HEK293 (cell line): ENCODE results near the gene CCM2L.

ENCODE experiments used
- CTCF ChIA-PET: fragments of 350-600 bp; formaldehyde crosslinking; extraction: SDS; loops from one replicate; lab custom pipeline; 2021; ENCODE audit warnings: antibody characterized with exemption; lab: Yijun Ruan, JAX
- POLR2A ChIA-PET: fragments of 300-600 bp; formaldehyde crosslinking; extraction: SDS; loops from one replicate; lab custom pipeline; 2020; ENCODE audit warnings: antibody characterized with exemption, inconsistent platforms; lab: Yijun Ruan, JAX
- H3K27ac ChIP-seq: fragments of 200-500 bp; sonication (Bioruptor generic); 2 replicates; pipeline ENCODE4 v1.5.1; 2014; ENCODE audit warnings: low read depth, low read length, control low read depth, inconsistent platforms; ENCODE audit errors: extremely low read depth
- H3K36me3 ChIP-seq, 2 experiments: fragments of 200-500 bp in 1 of 2; sonication (Bioruptor generic) in 1 of 2; 1 replicate in 1 of 2; 2 replicates in 1 of 2; pipeline ENCODE4 v1.5.1; 2014 to 2017; ENCODE audit warnings: inconsistent platforms in 2 of 2, low read length in 2 of 2; ENCODE audit not compliant: control insufficient read depth in 2 of 2, insufficient read depth in 1 of 2
- H3K4me1 ChIP-seq: fragments of 200-500 bp; sonication (Bioruptor generic); 2 replicates; pipeline ENCODE4 v1.5.1; 2014; ENCODE audit warnings: mild to moderate bottlenecking, low read length, inconsistent platforms; ENCODE audit not compliant: control insufficient read depth, insufficient read depth
- H3K4me3 ChIP-seq: 2 replicates; pipeline ENCODE4 v1.5.1; 2011; ENCODE audit warnings: low read depth, mild to moderate bottlenecking, control low read depth, low read length, moderate library complexity
- H3K9me3 ChIP-seq: fragments of 200-500 bp; sonication (Bioruptor generic); 2 replicates; pipeline ENCODE4 v1.5.1; 2014; ENCODE audit warnings: low read depth, low read length, inconsistent platforms; ENCODE audit not compliant: control insufficient read depth, insufficient read depth
- GLI4 ChIP-seq: fragments of 450-650 bp; formaldehyde crosslinking; IDR thresholded peaks from 2 replicates; pipeline ENCODE4 v1.5.1; 2016; ENCODE audit warnings: missing biosample characterization, missing genetic modification characterization
- IKZF3 ChIP-seq: fragments of 450-650 bp; IDR thresholded peaks from 2 replicates; pipeline ENCODE4 v1.5.0; 2018; ENCODE audit warnings: missing biosample characterization, mild to moderate bottlenecking, missing genetic modification characterization, moderate library complexity
- SCRT1 ChIP-seq: fragments of 450-650 bp; formaldehyde crosslinking; IDR thresholded peaks from 2 replicates; pipeline ENCODE4 v1.5.1; 2016; ENCODE audit warnings: missing biosample characterization, missing genetic modification characterization, borderline replicate concordance
- SCRT2 ChIP-seq: fragments of 450-650 bp; formaldehyde crosslinking; IDR thresholded peaks from 2 replicates; pipeline ENCODE4 v1.5.1; 2016; ENCODE audit warnings: missing biosample characterization, missing genetic modification characterization
- SP3 ChIP-seq: fragments of 450-650 bp; formaldehyde crosslinking; IDR thresholded peaks from 2 replicates; pipeline ENCODE4 v1.5.1; 2016; ENCODE audit warnings: missing biosample characterization, missing genetic modification characterization
- TCF7L2 ChIP-seq: IDR thresholded peaks from 2 replicates; pipeline ENCODE4 v1.6.1; 2011; ENCODE audit warnings: low read depth, mild to moderate bottlenecking, inconsistent platforms, low read length, moderate library complexity, borderline replicate concordance
- ZNF138 ChIP-seq: fragments of 450-650 bp; formaldehyde crosslinking; IDR thresholded peaks from 2 replicates; pipeline ENCODE4 v1.5.1; 2016; ENCODE audit warnings: missing biosample characterization, missing genetic modification characterization, borderline replicate concordance
- ZNF146 ChIP-seq: fragments of 450-650 bp; formaldehyde crosslinking; IDR thresholded peaks from 2 replicates; pipeline ENCODE4 v1.5.1; 2016; ENCODE audit warnings: missing biosample characterization, missing genetic modification characterization
- ZNF148 ChIP-seq: fragments of 450-650 bp; formaldehyde crosslinking; IDR thresholded peaks from 2 replicates; pipeline ENCODE4 v1.5.0; 2017; ENCODE audit warnings: missing biosample characterization, missing genetic modification characterization, borderline replicate concordance
- ZNF2 ChIP-seq: fragments of 450-650 bp; formaldehyde crosslinking; IDR thresholded peaks from 2 replicates; pipeline ENCODE4 v1.5.1; 2016; ENCODE audit warnings: missing biosample characterization, missing genetic modification characterization
- ZNF501 ChIP-seq: fragments of 450-650 bp; formaldehyde crosslinking; IDR thresholded peaks from 2 replicates; pipeline ENCODE4 v1.5.1; 2016; ENCODE audit warnings: missing biosample characterization, missing genetic modification characterization
- ZNF513 ChIP-seq: fragments of 450-650 bp; IDR thresholded peaks from 2 replicates; pipeline ENCODE4 v1.5.1; 2018; ENCODE audit warnings: missing biosample characterization, missing genetic modification characterization
- ZNF514 ChIP-seq: fragments of 450-650 bp; formaldehyde crosslinking; IDR thresholded peaks from 2 replicates; pipeline ENCODE4 v1.5.1; 2016; ENCODE audit warnings: missing biosample characterization, missing genetic modification characterization
- ZNF530 ChIP-seq: fragments of 450-650 bp; formaldehyde crosslinking; IDR thresholded peaks from 2 replicates; pipeline ENCODE4 v1.5.1; 2016; ENCODE audit warnings: low read depth, missing biosample characterization, missing genetic modification characterization
- ZNF623 ChIP-seq: fragments of 450-650 bp; formaldehyde crosslinking; IDR thresholded peaks from 2 replicates; pipeline ENCODE4 v1.5.1; 2016; ENCODE audit warnings: missing biosample characterization, missing genetic modification characterization
- ZNF645 ChIP-seq: fragments of 450-650 bp; formaldehyde crosslinking; IDR thresholded peaks from 2 replicates; pipeline ENCODE4; 2016; ENCODE audit warnings: missing biosample characterization, missing genetic modification characterization
- ZNF654 ChIP-seq: fragments of 450-650 bp; formaldehyde crosslinking; IDR thresholded peaks from 2 replicates; pipeline ENCODE4 v1.5.1; 2016; ENCODE audit warnings: low read depth, missing biosample characterization, missing genetic modification characterization
- ZNF677 ChIP-seq: fragments of 450-650 bp; IDR thresholded peaks from 2 replicates; pipeline ENCODE4 v1.5.0; 2018; ENCODE audit warnings: missing biosample characterization, mild to moderate bottlenecking, missing genetic modification characterization, moderate library complexity
- ZNF704 ChIP-seq: fragments of 450-650 bp; formaldehyde crosslinking; IDR thresholded peaks from 2 replicates; pipeline ENCODE4 v1.5.1; 2016; ENCODE audit warnings: missing biosample characterization, missing genetic modification characterization
- ZNF707 ChIP-seq: fragments of 450-650 bp; formaldehyde crosslinking; IDR thresholded peaks from 2 replicates; pipeline ENCODE4 v1.5.1; 2016; ENCODE audit warnings: missing biosample characterization, missing genetic modification characterization
- ZNF776 ChIP-seq: fragments of 450-650 bp; formaldehyde crosslinking; IDR thresholded peaks from 2 replicates; pipeline ENCODE4 v1.5.0; 2017; ENCODE audit warnings: missing biosample characterization, missing genetic modification characterization, borderline replicate concordance
- ZNF791 ChIP-seq: fragments of 450-650 bp; formaldehyde crosslinking; IDR thresholded peaks from 2 replicates; pipeline ENCODE4 v1.5.1; 2016; ENCODE audit warnings: missing biosample characterization, missing genetic modification characterization
- ZNF792 ChIP-seq: fragments of 450-650 bp; formaldehyde crosslinking; IDR thresholded peaks from 2 replicates; pipeline ENCODE4 v1.5.1; 2016; ENCODE audit warnings: missing biosample characterization, missing genetic modification characterization
- ZSCAN18 ChIP-seq: fragments of 450-650 bp; formaldehyde crosslinking; IDR thresholded peaks from 2 replicates; pipeline ENCODE4 v1.5.1; 2016; ENCODE audit warnings: missing biosample characterization, missing genetic modification characterization

The CCM2L gene

GRCh38 chr20:31967830-31968249 is 42.4 kb upstream of the CCM2L start, which contains the start of gene XKR7 (continued):
- TF ChIP-seq ZNF645 (tag by site-specific recombination) (no peak), ZNF677 (tag by site-specific recombination) (no peak), ZNF623 (no peak), ZNF513 (peak; percentile 43; the same call in 1 of the 2 replicates), SP3 (tag by site-specific recombination) (peak; percentile 74)

- Histone ChIP-seq H3K9me3 (no peaks in the 10 kb centered on the region), H3K4me1 (no peaks in the 10 kb centered on the region), H3K4me3 (peak overlapping the region; percentile 42), H3K27ac (no peak overlapping the region), H3K36me3 (no peaks in the 10 kb centered on the region)
- ChIA-PET CTCF (interaction anchor here (0.6 to 0.9 kb wide), 5 partner anchors 14 to 661 kb away, joined by 3 to 4 read pairs (median 3); partner anchors contain the start of gene PDRG1), POLR2A (no interaction called here)
- TF ChIP-seq ZNF138 (tag by site-specific recombination) (no peak), SCRT2 (tag by site-specific recombination) (peak; percentile 76), ZNF791 (no peak), ZNF530 (tag by site-specific recombination) (no peak), ZNF146 (tag by site-specific recombination) (no peak; the same call in 1 of the 2 replicates), ZNF514 (tag by site-specific recombination) (no peak), ZNF645 (tag by site-specific recombination) (no peak), IKZF3 (tag by site-specific recombination) (no peak), ZNF2 (tag by site-specific recombination) (0 out of 2 replicates have a peak, but pooled peaks have one; percentile 35), GLI4 (tag by site-specific recombination) (no peak), TCF7L2 (no peak), ZNF148 (no peak), ZNF654 (tag by site-specific recombination) (no peak), ZNF704 (tag by site-specific recombination) (peak; percentile 81), ZNF501 (tag by site-specific recombination) (no peak; the same call in 1 of the 2 replicates), ZNF707 (tag by site-specific recombination) (no peak), ZNF776 (tag by site-specific recombination) (no peak), ZNF792 (tag by site-specific recombination) (no peak), SCRT1 (tag by site-specific recombination) (no peak), ZSCAN18 (tag by site-specific recombination) (no peak)
These were observed 41.7 kb upstream of the CCM2L start for GRCh38 chr20:31968291-31969126.
